Non-pigmented ciliary epithelial cell (primary cell): ENCODE data around the gene SH3BP5.

Experiments
- DNase-seq: peaks from one replicate; pipeline ENCODE4 v3.0.0-alpha.2; 2010; ENCODE audit warnings: low read depth

Gene SH3BP5

GRCh38 chr3:15273227-15273626 is 59.2 kb downstream of the SH3BP5 start:
- DNase-seq = no peak

GRCh38 chr3:15272426-15273196 is 59.8 kb downstream of the SH3BP5 start:
- no peak for DNase-seq

GRCh38 chr3:15271785-15272381 is 60.5 kb downstream of the SH3BP5 start:
- no peak for DNase-seq

- no peak for DNase-seq
These were observed 61.4 kb downstream of the SH3BP5 start for GRCh38 chr3:15271030-15271429.

GRCh38 chr3:15269091-15269989 is 63.0 kb downstream of the SH3BP5 start:
- peak; percentile 90 for DNase-seq

DNA sequence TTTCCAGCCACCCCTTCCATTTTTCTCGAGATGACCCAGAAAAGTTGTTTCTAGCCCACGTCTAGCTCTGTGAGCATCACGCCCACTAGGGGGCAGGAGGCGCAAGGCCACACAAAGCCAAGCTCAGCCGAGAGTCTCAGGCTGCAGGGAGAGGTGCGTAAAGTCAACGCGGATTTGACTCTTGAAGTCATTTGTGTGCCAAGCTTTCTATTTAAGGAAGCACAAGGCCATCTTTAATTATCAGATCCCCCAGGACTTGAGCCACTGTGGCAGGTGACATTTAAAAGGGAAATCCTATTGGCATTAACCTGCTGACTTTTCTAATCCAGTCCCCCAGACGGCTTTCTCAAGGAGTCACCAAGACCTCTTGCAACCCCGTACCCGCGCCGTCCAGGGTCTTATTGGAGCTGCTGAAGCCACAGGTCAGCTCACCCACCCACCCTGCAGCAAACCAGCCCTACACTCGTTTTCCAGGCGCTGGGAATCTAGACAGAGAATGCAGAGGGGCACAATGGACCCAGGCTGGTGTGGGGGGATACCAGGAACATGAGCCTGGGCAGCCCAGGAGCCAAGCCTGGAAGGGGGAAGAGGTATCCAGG is 64.3 kb downstream of the SH3BP5 start:
- DNase-seq = peak; percentile 44

GRCh38 chr3:15267502-15267901 is 64.9 kb downstream of the SH3BP5 start:
- no peak for DNase-seq

DNA sequence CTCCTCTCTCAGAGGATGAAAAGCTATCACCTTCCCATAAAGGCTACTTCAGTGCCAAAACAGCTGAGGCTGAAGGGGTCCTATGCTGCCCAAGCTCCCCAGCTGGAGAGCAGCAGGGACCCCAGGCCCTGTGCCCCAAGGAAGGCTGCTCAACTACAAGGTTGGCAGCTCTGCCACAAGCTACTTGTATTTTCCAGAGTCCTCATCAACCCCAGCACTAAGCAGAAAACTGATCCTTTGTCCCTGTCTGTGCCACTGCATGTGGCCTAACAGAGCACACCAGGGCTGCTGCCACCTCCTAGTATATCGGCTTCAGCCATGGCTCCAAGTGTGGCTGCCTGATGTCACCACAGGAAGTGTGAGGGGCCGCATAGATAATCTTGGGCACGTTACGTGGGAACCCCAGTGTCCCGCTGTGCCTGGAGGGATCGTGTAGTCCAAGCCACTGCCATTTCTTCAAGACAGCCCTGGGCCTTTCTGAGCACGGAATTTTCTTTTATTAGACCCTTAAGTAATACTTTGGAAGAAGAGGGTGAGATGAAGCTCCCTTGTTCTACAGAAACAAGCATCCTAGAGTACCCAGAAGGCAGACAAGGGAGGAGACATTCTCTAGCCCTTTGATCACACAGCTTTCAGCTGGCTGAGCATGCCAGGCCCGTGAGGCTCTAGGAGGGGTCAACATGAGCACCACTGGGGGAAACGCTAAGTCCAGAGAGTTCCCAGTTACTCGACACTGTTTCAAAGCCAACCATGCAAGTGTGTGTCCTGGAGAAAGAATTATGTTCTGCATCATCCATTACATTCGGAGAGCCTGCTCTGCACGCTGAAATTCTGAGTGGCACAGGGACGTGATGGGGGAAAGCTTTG is 65.6 kb downstream of the SH3BP5 start:
- no peak for DNase-seq

- DNase-seq = no peak
These were observed 66.5 kb downstream of the SH3BP5 start for GRCh38 chr3:15265655-15266509.

DNA sequence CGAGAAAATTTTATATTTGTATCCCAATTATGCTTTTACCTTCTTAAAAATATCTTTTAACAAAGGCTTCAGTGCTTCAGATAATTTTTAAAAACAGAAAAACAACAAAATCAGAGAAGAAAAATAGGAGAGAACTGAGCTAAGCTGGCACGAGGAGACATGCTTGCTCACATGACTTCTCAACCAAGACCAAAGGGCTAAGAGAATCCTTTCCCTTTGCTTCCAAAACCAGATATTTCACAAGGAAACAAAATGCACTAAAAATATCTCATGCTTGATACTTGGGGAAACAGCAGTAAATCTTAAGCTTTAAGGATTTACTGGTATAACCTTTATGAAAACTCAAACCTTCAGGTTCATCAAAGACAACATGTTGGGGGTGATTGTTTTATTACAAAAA is 67.9 kb downstream of the SH3BP5 start:
- DNase-seq = no peak

DNA sequence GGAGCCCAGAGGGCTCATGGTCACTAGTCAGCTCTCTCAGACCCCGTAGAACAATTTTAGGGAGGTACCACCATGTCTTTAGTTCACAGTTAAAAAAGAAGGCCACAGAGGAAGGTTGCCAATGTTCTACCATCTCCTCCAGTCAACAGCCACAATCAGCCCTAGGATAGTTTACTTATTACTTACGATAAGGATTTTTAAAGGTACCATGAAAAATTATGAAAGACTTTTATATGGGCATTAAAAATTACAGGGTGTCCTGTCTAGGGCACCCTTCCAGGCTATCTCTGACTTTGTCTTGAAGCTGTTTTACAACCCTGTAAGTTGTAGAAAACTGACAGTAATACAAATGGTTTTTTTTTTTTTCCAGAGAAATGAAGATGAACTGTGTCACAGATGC is 68.5 kb downstream of the SH3BP5 start:
- DNase-seq = no peak

DNA sequence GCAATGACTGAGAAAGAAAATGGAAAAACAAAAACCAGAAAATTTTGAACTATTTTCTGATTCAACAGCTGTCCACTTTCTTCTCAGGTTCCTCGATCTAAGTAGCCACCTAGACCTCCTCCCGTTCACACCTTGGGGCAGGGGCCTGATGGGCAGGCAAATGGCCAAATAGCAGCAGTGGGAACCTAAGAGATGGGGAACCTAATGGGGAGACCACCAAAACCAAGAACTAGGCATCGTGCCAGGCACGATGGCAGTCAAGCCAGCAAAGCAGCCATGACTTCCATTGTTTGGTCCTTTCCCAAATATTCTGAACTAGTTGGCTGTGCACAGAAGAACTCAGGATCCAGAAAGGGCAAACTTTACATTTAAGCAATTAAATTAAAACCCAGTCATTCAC is 69.3 kb downstream of the SH3BP5 start:
- no peak for DNase-seq

- DNase-seq = no peak
These were observed 70.4 kb downstream of the SH3BP5 start for GRCh38 chr3:15262021-15262420.

DNA sequence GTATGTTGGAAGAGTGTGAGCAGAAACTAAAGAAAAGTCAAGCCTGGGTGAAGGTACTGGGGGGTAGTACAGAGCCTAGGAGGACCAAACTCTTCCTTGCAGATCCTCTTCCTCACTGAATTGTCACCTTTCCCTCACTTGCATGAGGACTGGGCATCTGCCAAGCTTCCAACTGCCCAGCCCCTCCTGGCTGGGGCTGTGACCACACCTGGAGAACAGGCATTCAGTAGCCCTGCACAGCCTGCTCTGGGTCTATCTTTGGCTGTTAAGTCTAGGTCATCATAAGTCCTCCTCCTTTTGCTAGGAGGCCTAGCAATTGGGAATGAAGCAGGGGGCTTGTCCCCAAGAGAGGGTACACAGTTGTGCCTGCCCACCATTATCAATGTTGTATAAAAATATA is 71.1 kb downstream of the SH3BP5 start:
- no peak for DNase-seq

GRCh38 chr3:15260531-15260930 is 71.9 kb downstream of the SH3BP5 start:
- DNase-seq = no peak

DNA sequence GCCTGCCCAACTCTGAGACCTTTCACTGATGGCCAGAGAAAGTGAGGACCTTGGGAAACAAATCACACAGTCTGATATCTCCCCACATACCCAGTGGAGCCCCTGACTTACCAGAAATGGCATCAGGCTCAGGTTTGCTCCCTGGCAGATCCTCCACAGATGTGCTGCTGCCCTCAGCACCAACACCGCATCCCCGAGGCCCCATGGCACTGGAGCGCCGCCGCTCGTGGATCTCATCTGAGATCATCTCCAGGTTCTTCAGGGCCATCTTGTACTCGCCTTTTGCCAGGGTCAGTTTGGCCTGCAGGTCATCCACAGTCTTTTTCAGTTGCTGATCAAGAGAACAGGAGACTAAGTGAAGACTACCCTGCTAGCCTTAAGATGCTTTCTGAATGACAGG is 73.7 kb downstream of the SH3BP5 start:
- DNase-seq = no peak

GRCh38 chr3:15256861-15257341 is 75.5 kb downstream of the SH3BP5 start:
- no peak for DNase-seq

DNA sequence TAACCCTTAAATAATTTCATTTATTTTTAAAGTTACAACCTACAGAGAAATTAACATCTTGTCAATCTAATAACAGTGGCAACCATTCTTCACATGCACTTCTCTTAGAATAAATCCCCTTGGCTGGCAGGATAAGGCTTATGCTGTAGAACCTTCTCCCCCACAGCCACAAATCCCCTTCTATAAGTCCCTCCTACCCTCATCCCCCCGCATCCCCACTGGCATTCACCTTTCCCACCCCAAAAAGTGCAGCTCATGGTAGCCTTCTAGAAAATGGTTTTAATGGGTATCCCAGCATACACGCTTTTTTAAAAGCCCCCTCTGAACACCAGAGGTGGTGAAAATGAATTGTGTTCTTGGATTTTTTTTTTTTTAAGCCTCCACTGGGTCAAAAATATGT is 77.2 kb downstream of the SH3BP5 start:
- DNase-seq = no peak

GRCh38 chr3:15253023-15253697 is 79.2 kb downstream of the SH3BP5 start:
- DNase-seq = no peak

GRCh38 chr3:15246186-15246585 is 86.2 kb downstream of the SH3BP5 start:
- no peak for DNase-seq
